Measurements from ENCODE around the gene BIRC6.
"Not testable (repeated sequence)": the region's sequence is repeated elsewhere in the genome, so short reads cannot be mapped to it uniquely, and the experiment has no call there.

DNA sequence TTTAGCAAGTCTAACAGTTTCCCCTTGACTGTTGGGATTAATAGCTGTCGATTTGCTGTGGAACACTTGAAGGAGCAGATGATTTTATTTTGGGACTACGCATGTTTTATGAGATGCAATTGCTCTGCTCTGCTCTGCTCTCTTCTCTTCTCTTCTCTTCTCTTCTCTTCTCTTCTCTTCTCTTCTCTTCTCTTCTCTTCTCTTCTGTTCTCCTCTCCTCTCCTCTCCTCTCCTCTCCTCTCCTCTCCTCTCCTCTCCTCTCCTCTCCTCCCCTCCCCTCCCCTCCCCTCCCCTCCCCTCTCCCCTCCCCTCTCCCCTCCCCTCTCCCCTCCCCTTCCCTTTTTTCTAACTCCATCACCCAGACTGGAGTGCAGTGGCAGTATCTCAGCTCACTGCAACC lies 104.0 kb downstream of the BIRC6 start:
- TF ChIP-seq POLR2A (IDR thresholded peaks at IDR 0.05; ENCODE audit: control extremely low read depth in 1 of 2, low read depth in 2 of 2, low read length in 2 of 2); SP1 (IDR thresholded peaks at IDR 0.05; ENCODE audit: low read depth, low read length); RFX5 (IDR thresholded peaks at IDR 0.05; ENCODE audit: borderline replicate concordance, low read depth, low read length); POLR2AphosphoS5 (IDR thresholded peaks at IDR 0.05; ENCODE audit: low read depth, low read length); EZH2 (IDR thresholded peaks at IDR 0.05; ENCODE audit: low read depth, low read length, severe bottlenecking); PHF8 (conservative IDR thresholded peaks at IDR 0.05; ENCODE audit: low read depth, low read length); NRF1 (IDR thresholded peaks at IDR 0.05; ENCODE audit: low read depth, low read length); SP4 (IDR thresholded peaks at IDR 0.05; ENCODE audit: low read length); SUZ12 (IDR thresholded peaks at IDR 0.05; ENCODE audit: low read length); HDAC2 (IDR thresholded peaks at IDR 0.05; ENCODE audit: borderline replicate concordance in 1 of 2, low read depth in 2 of 2, low read length in 2 of 2); SIN3A (conservative IDR thresholded peaks at IDR 0.05 in 1 of 2, IDR thresholded peaks at IDR 0.05 in 1 of 2; ENCODE audit: low read depth in 1 of 2, low read length in 2 of 2): not testable (repeated sequence)
- TF ChIP-seq, protein P1, sequence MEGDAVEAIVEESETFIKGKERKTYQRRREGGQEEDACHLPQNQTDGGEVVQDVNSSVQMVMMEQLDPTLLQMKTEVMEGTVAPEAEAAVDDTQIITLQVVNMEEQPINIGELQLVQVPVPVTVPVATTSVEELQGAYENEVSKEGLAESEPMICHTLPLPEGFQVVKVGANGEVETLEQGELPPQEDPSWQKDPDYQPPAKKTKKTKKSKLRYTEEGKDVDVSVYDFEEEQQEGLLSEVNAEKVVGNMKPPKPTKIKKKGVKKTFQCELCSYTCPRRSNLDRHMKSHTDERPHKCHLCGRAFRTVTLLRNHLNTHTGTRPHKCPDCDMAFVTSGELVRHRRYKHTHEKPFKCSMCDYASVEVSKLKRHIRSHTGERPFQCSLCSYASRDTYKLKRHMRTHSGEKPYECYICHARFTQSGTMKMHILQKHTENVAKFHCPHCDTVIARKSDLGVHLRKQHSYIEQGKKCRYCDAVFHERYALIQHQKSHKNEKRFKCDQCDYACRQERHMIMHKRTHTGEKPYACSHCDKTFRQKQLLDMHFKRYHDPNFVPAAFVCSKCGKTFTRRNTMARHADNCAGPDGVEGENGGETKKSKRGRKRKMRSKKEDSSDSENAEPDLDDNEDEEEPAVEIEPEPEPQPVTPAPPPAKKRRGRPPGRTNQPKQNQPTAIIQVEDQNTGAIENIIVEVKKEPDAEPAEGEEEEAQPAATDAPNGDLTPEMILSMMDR (IDR thresholded peaks at IDR 0.05; ENCODE audit: control extremely low read depth in 1 of 3, insufficient read depth in 1 of 3, low read depth in 1 of 3, low read length in 3 of 3), result not testable (repeated sequence)
- TF ChIP-seq, protein P2, sequence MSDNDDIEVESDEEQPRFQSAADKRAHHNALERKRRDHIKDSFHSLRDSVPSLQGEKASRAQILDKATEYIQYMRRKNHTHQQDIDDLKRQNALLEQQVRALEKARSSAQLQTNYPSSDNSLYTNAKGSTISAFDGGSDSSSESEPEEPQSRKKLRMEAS (IDR thresholded peaks at IDR 0.05), result not testable (repeated sequence)

All from H1 (cell line).